ENCODE results near the gene MXD4.

Gene MXD4

DNA sequence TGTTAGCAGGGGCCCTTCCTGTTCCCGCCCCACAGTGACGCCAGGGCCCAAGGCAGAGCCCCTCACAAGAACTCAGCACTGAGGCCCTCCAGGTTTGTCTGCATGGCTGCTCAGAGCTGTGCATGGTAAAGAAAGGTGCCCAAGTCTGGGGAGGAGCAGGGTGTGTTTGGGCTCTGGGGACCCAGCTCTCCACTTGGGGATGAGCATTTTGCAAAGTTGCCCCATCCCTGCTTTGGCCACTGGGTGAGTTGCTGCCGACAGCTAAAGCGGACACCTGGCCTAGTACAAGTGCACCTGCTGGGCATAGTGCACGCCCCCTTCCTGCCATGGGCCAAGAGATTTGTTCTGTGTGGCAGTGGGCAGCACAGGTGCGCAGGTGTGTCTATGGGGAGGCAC lies 2.0 kb upstream of the MXD4 start:
- no peak for DNase-seq (ENCODE audit: low read depth in 2 of 2)

GRCh38 chr4:2262944-2263250 lies 988 bp upstream of the MXD4 start:
- DNase-seq (ENCODE audit: low read depth in 2 of 2), result no peak

GRCh38 chr4:2262145-2262943 lies 435 bp upstream of the MXD4 start:
- peak; percentile 94 to 95 for DNase-seq (ENCODE audit: low read depth in 2 of 2)

DNA sequence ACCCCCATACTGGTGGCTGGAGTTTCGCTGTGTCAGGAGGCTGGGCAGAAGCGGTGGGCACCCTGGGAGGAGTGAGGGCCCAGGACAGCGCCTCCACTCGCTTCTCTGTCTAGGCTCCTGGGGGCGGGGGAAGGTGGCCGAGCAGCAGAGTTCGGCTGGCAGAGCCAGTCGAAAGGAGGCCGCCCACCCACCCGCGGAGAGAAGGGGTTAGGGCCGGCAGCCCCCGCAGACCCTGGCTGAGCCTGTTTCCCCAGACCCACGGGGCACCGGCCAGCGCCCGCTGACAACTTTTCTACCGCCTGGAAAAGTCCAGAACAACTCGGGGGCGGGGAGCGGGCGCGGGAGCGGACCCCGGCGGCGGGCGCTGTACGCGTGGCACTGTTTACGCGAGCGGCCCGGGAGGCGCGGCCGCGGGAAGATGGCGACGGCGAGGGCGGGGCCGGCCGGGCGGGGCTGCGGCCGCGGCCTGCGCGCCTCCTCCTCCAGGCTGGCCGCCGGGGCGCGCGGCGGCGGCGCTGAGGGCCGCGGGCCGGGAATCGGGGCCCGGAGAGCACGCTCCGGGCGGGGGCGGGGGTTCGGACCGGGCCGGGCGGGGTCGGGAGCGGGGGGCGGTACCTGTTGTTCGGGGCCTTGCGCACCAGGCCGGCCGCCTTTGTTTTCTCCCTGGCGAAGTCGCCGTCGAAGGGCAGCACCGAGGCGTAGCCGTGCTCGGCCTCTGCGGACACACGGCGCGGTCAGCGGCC lies 628 bp downstream of the MXD4 start:
- DNase-seq (ENCODE audit: low read depth in 2 of 2), result peak in 1 of 2 donors; percentile 14

GRCh38 chr4:2260344-2261109 lies 1.4 kb downstream of the MXD4 start:
- DNase-seq (ENCODE audit: low read depth in 2 of 2), result no peak

GRCh38 chr4:2259541-2260343 lies 2.2 kb downstream of the MXD4 start:
- DNase-seq (ENCODE audit: low read depth in 2 of 2), result no peak

- DNase-seq (ENCODE audit: low read depth in 2 of 2), result no peak
These were observed 2.8 kb downstream of the MXD4 start for GRCh38 chr4:2259036-2259540.

DNA sequence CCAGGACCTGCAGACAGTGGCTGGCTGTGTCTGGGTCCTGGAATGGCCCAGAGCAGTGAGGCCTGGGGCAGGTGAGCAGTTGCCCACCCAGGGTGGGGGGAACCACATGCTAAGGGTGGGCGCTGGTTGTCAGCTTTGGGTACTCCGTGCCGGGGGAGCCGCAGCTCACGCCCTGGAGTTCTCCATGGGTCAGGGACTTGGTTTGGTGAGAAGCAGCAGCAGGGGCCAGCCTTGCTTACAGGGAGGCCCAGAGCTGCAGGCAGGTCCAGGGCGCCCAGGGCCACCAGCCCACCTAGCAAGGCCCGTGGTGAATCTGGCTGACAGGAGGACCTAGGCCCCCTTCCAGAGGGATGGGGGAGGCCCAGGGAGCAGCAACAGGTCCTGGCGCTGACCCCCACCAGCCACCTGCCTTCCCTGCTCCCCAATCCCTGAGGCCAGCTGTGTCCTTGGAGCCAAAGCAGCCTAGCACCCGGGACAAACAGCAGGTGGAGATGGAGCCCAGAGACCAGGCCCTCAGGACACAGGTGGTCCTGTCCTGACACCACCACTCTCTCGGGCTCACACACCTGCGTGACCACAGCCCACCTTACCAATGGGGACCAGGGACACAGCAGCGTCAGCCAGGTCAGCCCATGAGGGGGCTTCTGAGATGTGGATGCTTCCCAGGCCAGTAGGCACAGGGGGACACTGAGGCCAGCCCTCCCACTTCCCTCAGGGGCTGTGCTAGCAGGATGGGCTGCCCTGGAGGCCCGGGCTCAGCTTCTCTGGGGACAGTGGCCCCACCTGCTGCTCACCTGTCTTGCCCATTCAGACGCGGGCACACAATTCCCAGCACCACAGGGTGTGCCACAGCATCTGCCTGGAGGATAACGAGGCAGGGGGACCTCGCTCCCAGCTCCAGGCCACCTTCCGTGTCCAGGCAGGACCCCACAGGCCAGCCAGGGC lies 3.5 kb downstream of the MXD4 start:
- DNase-seq (ENCODE audit: low read depth in 2 of 2), result no peak

DNA sequence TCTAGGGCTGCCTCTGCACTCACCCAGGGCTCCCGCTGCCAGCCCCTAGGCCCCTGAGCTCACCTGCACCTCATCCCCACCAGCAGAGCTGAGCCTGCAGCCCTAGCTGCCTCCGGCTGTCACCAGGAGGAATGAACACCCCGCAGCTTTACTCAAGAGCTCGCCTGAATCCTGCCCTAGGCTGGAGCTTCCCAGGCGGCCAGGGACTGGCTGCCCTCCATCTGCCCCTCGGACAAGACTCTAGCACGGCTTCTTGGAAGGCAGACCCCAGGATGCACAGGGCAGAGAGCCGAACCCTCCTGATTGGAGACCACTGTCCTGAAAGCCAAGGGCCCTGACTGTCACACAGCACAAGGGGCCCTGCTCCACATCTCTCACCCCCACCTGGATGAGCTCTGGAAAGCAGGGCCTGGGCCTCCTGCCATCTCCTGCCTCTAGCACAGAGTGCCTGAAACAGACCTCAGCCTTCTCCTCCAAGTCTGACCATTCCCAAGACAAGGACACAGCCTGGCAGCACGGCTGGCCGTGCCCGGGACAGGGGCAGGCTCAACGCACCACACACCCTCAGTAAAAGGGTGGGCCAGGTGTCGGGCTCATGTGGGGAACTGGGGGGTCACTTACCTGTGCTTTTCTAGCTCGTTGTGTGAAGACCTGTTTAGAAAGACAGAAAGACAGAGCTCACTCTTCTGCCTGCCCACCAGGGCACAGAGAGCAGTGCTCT lies 4.4 kb downstream of the MXD4 start:
- DNase-seq (ENCODE audit: low read depth in 2 of 2), result no peak

- no peak for DNase-seq (ENCODE audit: low read depth in 2 of 2)
These were observed 5.1 kb downstream of the MXD4 start for GRCh38 chr4:2256781-2257191.

- DNase-seq (ENCODE audit: low read depth in 2 of 2), result no peak
These were observed 5.7 kb downstream of the MXD4 start for GRCh38 chr4:2256156-2256731.

- DNase-seq (ENCODE audit: low read depth in 2 of 2), result no peak
These were observed 6.3 kb downstream of the MXD4 start for GRCh38 chr4:2255501-2256155.

DNA sequence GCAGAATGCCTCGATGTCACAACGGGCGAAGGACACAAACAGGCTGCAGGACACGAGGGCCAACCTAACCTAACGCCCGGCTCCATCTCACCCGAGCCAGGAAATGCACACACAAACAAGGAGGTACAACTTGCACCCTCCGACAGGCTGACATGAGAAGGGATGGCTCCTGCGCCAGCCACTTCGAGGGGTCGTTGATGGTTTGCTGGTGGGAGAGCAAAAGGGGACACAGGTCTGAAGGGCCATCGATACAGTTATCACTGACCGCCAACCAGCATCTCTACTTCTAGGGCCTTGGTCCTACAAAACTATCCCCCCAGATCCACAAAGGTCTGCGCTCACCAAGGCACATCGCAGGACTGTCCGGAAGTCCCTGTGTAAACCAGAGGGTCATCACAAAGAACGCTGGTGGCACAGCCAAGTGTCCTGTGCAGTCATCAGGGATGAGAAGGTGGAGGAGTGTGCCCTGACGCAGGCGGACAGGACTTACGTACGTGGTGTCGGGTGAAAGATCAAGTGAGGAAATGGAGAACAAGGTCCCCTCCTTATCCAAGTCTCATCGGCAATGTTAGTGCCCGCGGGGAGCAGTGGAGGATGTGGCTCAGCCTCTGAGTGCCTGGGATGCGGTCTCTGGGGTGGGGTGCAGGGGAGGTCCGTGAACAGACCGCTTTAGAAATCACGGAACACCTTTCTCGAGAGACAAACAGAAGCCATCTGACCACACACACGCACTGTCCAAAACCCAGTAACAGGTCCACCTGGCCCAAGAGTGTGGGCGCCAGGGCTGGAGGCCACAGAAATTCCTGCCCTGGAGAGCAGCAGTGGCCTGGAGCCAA lies 7.0 kb downstream of the MXD4 start:
- DNase-seq (ENCODE audit: low read depth in 2 of 2), result no peak

- DNase-seq (ENCODE audit: low read depth in 2 of 2), result no peak
These were observed 8.5 kb downstream of the MXD4 start for GRCh38 chr4:2253160-2254084.

DNA sequence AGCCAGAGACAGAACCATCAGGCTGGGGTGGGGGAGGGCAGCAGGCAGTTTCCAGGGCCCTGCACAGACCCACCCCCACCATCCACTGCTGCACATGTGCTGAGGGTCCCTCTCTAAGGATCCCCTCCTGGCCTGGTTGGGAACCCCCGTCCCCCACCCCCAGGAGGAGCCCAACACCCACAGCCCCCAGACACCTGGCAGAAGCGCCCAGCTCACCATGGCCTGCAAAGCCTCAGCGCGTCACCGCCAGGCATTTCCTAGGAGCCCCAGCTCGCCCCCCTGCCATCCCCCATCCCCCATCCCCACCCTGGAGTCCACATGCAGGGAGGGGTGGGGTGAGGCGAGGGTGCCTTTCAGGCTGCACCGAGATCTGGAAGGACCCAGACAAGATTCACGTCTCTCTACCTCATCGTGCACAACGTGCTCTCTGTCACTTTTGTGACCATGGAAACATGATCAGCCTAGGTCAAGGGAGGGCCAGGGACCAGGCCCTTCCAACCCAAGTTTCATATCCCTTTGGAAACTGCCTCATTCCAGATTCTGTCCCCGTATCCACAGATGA lies 9.3 kb downstream of the MXD4 start:
- DNase-seq (ENCODE audit: low read depth in 2 of 2), result no peak

- no peak for DNase-seq (ENCODE audit: low read depth in 2 of 2)
These were observed 9.9 kb downstream of the MXD4 start for GRCh38 chr4:2251795-2252529.

Data from activated CD8-positive, alpha-beta memory T cell treated with anti-CD3 and anti-CD28 coated beads for 4 hours (primary cell).